HepG2 (cell line): Measurements from ENCODE around the gene FMNL2. TPM values are rescaled to one million over a fixed set of nuclear protein-coding genes. Genes with fewer than 3 reads are reported as not detected.

Source experiments
- ATAD3A ChIP-seq: sonication (generic); formaldehyde crosslinking; IDR thresholded peaks from 2 replicates; pipeline ENCODE4 v1.4.0; 2020; ENCODE audit warnings: missing genetic modification reagents
- DR1 ChIP-seq: sonication (generic); formaldehyde crosslinking; IDR thresholded peaks from 2 replicates; pipeline ENCODE4 v1.8.0; 2021; ENCODE audit warnings: mild to moderate bottlenecking, missing genetic modification reagents, inconsistent platforms
- FOXA3 ChIP-seq: IDR thresholded peaks from 2 replicates; pipeline ENCODE4 v1.6.1; 2016; ENCODE audit warnings: missing genetic modification reagents, missing compliant biosample characterization
- KIAA2018 ChIP-seq: sonication (generic); formaldehyde crosslinking; IDR thresholded peaks from 2 replicates; pipeline ENCODE4 v1.5.0; 2020; ENCODE audit warnings: mild to moderate bottlenecking, missing genetic modification reagents, borderline replicate concordance
- RCOR2 ChIP-seq: IDR thresholded peaks from 2 replicates; pipeline ENCODE4 v1.6.1; 2016; ENCODE audit warnings: missing biosample characterization, missing genetic modification reagents
- SMARCE1 ChIP-seq: fragments of 450-650 bp; IDR thresholded peaks from 2 replicates; pipeline ENCODE4 v1.6.1; 2017; ENCODE audit warnings: borderline replicate concordance
- ZNF256 ChIP-seq: sonication (generic); formaldehyde crosslinking; conservative IDR thresholded peaks from 2 replicates; pipeline ENCODE4 v1.4.0; 2020; ENCODE audit warnings: missing genetic modification reagents
- ZNF343 ChIP-seq: sonication (generic); formaldehyde crosslinking; IDR thresholded peaks from 2 replicates; pipeline ENCODE4 v1.4.0; 2020; ENCODE audit warnings: mild to moderate bottlenecking, missing genetic modification reagents
- ZNF512B ChIP-seq: sonication (generic); formaldehyde crosslinking; IDR thresholded peaks from 2 replicates; pipeline ENCODE4 v1.5.1; 2020; ENCODE audit warnings: missing genetic modification reagents, mild to moderate bottlenecking, borderline replicate concordance
- ZNF639 ChIP-seq: conservative IDR thresholded peaks from 2 replicates; pipeline ENCODE4 v1.6.1; 2018; ENCODE audit warnings: missing genetic modification reagents
- ZNF709 ChIP-seq: sonication (generic); formaldehyde crosslinking; IDR thresholded peaks from 2 replicates; pipeline ENCODE4 v1.5.0; 2020; ENCODE audit warnings: mild to moderate bottlenecking, missing genetic modification reagents
- ZSCAN12 ChIP-seq: sonication (generic); formaldehyde crosslinking; IDR thresholded peaks from 2 replicates; pipeline ENCODE4 v1.9.0; 2021; ENCODE audit warnings: mild to moderate bottlenecking, missing genetic modification reagents
- ZUFSP ChIP-seq: sonication (generic); formaldehyde crosslinking; IDR thresholded peaks from 2 replicates; pipeline ENCODE4 v1.9.0; 2021; ENCODE audit warnings: missing genetic modification reagents, mild to moderate bottlenecking, borderline replicate concordance
- polyA plus RNA-seq, 8 experiments: library from polyadenylated mRNA; depleted of rRNA in 3 of 8; stranded (reverse) in 7 of 8; unstranded in 1 of 8; fragments of >200 nt; fragmentation: Illumina TruSeq in 4 of 8; extraction: Trizol in 4 of 8; gene quantifications; 2 replicates each; pipeline versions ENCODE4 v1.2.1 to v1.2.3, GENCODE V29; 2011 to 2016; ENCODE audit warnings: low read depth in 4 of 8, missing spikeins in 1 of 8, mixed read lengths in 1 of 8; ENCODE audit not compliant: insufficient read depth in 1 of 8
- total RNA-seq, 5 experiments: library from RNA; depleted of rRNA; stranded (reverse); fragments of >200 nt; fragmentation: Illumina TruSeq; extraction: Trizol; gene quantifications; 2 replicates each; pipeline ENCODE4 v1.2.3, GENCODE V29; 2016; ENCODE audit warnings: low read depth in 1 of 5
- TF ChIP-seq, protein P1 (sequence below): sonication (generic); formaldehyde crosslinking; IDR thresholded peaks from 2 replicates; pipeline ENCODE4 v1.5.0; 2020; ENCODE audit warnings: missing genetic modification reagents

The FMNL2 gene
- total and polyA plus RNA-seq, 2 of the 13 experiments (the other 11 are each of a cell fraction or from before 2014, with no cell fraction given), result 66.5 to 67.7 TPM

DNA sequence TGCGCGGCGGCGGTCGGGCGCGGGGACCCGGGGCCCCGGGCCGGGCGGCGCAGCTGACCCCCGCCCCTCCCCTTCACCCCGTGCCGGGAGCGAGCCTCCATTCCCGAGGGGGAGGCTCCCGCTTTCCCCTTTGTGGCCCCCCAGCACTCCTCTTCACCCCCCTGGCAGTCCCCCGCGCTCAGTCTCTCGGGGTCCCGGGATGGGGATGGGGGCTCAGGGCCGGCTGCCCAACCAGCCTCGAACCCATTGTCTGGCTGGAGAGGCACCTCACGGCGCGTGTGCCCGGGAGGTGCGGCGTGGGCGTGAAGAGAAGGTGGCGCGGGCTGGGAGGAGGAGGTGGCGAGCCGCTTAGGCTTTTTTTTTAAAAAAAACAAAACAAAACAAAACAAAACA is 748 bp downstream of the FMNL2 start (continued):
- TF ChIP-seq ZUFSP (CRISPR knock-in tag), result no peak
- TF ChIP-seq RCOR2 (CRISPR knock-in tag), result no peak
- no peak for TF ChIP-seq ZNF639 (CRISPR knock-in tag)
- no peak for TF ChIP-seq SMARCE1
- no peak for TF ChIP-seq ZNF256 (CRISPR knock-in tag)
- TF ChIP-seq, protein P1, sequence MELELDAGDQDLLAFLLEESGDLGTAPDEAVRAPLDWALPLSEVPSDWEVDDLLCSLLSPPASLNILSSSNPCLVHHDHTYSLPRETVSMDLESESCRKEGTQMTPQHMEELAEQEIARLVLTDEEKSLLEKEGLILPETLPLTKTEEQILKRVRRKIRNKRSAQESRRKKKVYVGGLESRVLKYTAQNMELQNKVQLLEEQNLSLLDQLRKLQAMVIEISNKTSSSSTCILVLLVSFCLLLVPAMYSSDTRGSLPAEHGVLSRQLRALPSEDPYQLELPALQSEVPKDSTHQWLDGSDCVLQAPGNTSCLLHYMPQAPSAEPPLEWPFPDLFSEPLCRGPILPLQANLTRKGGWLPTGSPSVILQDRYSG (CRISPR knock-in tag), result no peak
- no peak for TF ChIP-seq KIAA2018 (CRISPR knock-in tag)
- TF ChIP-seq ATAD3A (CRISPR knock-in tag), result no peak
- TF ChIP-seq FOXA3 (CRISPR knock-in tag), result no peak
- TF ChIP-seq DR1, result no peak
- peak; percentile 59; the same call in 1 of the 2 replicates for TF ChIP-seq ZNF709
- TF ChIP-seq ZNF512B (CRISPR knock-in tag), result 0 out of 2 replicates have a peak, but pooled peaks have one; percentile 23
- no peak for TF ChIP-seq ZSCAN12
- no peak for TF ChIP-seq ZNF343 (CRISPR knock-in tag)
